Head of caudate nucleus (tissue), 42 donors: Measurements from ENCODE around the gene PLA2G2D.

Experiments used
- DNase-seq, 42 donors: peaks; one replicate each; pipeline versions ENCODE4 v3.0.0 to v3.0.0-alpha.2; 2020 to 2021; ENCODE audit warnings: mixed read lengths in 7 of 42
- intact Hi-C: fragments of 100-400 bp; cut with DNase I; formaldehyde crosslinking; loops from one replicate; pipeline ENCODE4 v1.15.0; 2022

Gene PLA2G2D

DNA sequence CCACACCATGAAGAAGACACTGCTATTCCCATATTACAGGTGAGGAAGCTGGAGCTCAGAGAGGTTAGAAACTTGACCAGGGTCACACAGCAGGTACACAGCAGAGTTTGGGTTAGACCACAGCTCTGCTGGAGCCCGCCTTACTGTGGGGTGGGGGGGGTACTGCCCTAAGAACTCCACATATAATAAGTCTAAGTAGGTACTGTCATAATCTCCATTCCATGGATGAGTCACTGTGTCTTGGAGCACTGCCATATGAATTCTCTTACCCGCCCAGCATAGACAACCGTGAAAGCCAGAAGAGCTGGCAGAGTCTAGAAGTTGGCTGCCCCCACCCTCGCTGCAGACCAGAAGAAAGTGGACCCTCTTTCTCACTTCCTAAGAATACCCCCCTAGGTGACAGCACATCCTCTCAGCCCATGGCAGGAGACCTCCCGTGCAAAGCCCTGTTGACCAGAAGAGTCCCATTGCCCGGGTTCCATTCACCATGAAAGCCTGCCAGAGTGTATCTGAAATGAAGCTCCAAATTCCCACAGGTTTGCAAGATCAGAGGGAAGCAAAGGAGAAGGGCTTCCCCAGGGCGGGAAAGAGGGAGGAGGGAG lies 5.2 kb upstream of the PLA2G2D start:
- peak in 21 of 42 donors; percentile 12 to 72 (median 31) for DNase-seq
- intact Hi-C loops = no loop called here

GRCh38 chr1:20123722-20124455 lies 4.6 kb upstream of the PLA2G2D start:
- intact Hi-C loops = no loop called here
- DNase-seq = peak in 1 of 42 donors; percentile 3

GRCh38 chr1:20120796-20121195 lies 1.5 kb upstream of the PLA2G2D start:
- intact Hi-C loops = no loop called here
- peak in 1 of 42 donors; percentile 15 for DNase-seq

DNA sequence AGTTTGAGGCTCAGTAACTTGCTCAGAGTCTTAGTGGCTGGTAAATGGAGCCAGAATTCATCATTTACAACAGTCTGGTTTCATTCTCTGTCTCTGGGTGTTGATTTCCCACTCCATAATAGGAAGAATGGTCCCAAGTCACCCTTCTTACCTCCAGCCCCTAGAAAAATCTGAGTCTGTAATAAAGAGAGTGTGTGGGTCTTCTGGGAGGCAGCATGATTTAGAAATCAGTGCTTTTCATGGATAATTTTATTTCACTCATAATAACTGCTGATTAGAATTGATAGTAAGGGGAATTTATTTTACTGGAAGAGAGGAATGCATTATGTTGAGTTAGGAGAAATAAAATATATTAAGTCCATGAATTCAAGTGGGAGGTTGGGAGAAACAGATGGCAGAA lies 2.1 kb downstream of the PLA2G2D start:
- DNase-seq = no peak
- intact Hi-C loops = no loop called here

DNA sequence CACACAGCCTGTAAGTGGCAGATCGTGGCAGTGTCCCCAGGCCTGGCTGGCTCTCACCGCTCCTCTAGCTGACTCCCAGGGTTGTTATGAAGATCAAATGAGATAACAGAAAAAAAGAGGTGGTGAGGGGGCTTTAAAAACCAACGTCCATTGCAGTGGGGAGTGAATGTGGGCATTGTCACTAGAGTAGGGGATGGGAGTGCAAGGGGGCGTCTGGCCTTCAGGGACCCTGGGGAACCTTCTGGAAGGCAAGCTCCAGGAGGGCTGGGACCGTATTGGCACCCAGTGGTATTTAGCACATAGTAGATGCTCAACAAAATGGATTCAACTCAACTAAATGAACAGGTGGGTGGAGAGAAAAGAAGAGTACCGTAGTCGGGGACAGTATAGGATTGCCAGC lies 3.4 kb downstream of the PLA2G2D start:
- no peak for DNase-seq
- intact Hi-C loops = no loop called here

DNA sequence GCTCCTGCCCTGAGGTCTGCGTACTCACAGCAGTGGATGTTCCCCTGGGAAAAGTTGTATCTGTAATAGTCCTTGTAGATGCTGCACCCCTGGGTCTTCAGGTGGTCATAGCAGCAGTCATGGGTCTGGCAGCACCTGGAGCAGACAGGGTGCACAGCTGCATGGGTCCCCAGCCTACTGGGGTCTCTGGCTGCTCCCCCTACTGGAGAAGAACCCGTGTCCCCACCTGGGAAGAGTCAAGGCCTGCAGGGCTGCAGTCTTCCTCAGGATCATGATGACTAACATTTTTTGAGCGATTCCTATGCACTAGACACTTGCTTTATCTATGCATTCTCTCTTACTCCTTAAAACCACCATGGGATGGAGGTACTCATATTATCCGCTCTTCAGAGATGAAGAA lies 3.9 kb downstream of the PLA2G2D start:
- no peak for DNase-seq

DNA sequence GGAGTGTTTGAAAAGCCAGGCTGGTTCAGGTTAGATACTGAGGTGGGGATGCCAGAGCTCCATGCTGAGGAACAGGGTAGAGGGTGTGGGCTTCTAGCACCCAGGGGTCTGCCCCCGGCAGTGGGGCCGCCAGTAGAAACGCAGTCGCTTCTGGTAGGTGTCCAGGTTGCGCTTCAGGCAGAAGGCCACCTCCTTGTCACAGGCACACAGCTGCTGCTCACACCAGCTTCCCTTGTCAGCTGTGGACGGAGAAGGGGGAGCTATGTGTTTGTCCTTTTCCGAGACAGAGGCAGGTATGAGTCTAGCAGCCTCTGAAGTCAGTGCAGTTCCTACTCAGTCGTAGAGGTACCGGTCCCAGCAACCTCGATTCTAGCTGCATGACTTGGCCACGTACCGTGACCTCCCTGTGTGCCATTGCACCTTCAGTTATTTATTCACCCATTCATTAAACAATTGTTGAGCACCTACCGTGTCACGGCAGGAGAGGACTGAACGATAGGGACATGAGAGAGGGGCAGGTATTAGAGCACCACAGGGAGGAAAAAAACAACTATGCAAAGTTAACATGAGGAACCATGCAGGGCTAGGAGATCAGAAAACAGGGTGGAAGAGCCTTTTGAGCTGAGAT lies 5.2 kb downstream of the PLA2G2D start:
- intact Hi-C loops = no loop called here

More for the DNA sequence above, 3.9 kb downstream of the PLA2G2D start:
- intact Hi-C loops = no loop called here

DNA sequence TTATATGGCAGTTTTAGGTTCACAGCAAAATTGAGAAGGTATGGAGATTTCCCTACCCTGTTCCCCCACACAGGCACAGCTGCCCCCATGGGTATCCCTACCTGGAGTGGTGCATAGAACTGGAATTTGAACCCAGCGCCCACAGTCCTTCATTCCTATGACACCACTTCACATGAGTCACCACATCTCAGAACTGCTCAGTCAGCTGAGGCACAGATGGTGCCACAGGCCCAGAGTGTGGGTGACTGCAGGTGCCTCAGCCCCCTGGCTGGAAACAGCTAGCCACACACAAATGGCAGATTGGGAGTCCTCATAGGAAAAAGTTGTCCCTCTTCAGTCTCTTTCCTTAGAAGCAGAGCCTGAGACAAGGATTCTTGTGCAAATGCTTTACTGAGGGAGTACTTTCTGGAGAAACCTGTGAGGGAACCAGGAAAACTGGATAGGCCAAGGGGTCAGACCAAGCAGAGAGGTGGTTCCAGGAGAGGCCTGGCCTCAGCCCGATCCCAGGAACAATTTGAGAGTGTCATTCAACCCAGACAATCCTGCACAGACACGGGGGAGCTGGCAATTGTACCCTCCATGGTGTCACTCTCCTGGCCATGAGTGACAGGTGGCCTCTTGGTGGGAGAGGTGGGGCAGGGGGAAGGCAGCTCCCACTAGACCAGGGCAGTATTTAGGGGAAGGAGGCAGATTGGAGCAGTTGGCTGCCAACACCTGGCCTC lies 6.9 kb downstream of the PLA2G2D start:
- DNase-seq = no peak
- intact Hi-C loops = no loop called here

More for the DNA sequence above, 5.2 kb downstream of the PLA2G2D start:
- no peak for DNase-seq

GRCh38 chr1:20111452-20111851 lies 7.9 kb downstream of the PLA2G2D start:
- DNase-seq = no peak
- intact Hi-C loops = no loop called here

DNA sequence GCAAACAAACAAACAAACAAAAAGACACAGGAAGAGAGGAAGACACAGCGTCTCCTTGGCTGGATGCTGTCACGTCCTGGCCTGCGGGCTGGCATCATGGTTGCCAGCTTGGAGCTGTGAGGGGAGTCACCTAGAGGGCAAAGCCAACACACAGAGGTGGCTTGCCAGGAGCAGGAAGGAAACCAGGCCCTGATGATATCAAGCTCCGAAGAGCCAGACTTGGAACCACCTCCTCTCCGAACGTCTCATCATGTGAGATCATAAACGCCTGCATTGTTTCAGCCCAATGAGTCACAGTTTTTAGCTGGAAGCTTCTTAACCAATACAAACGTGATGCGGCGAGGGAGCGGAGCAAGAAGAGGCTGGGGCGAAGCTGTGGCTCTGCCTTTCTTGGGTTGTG lies 8.7 kb downstream of the PLA2G2D start:
- DNase-seq = peak in 9 of 42 donors; percentile 14 to 46 (median 18)
- intact Hi-C loops = no loop called here

- DNase-seq = no peak
- intact Hi-C loops = no loop called here
These were observed 10.0 kb downstream of the PLA2G2D start for GRCh38 chr1:20109223-20109856.

DNA sequence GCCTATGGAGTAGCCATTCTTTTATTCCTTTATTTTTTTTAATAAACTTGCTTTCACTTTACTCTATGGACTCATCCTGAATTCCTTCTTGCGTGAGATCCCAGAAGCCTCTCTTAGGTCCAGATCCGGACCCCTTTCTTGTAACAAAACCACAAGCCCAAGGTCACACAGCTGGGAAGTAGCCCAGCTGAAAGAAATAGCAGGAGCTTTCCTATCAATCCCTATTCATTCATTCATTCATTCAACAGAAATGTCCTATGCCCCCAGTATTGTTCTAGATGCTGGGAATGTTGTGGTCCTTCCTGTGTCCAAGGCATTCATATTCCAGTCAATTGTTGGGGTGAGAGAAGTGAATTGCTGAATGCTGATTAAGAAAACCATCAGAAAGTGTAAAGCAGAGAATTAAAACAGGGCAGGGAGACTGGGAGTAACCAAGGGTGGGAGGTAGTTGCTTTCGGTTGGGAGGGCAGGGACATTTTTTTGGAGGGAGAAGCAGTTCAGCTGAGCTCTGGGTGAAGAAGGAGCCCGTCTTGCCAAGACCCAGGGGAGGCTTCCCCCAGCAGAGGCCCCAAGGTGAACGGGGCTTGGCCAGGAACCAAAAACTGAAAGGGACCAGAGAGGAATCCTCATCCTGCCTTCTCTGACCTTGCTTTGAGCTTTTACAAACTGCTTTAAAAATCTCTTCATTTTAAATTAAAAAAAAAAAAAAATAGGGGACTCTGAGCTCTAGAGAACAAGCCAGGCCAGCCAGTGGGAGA lies 10.8 kb downstream of the PLA2G2D start:
- DNase-seq = no peak
- intact Hi-C loops = no loop called here

DNA sequence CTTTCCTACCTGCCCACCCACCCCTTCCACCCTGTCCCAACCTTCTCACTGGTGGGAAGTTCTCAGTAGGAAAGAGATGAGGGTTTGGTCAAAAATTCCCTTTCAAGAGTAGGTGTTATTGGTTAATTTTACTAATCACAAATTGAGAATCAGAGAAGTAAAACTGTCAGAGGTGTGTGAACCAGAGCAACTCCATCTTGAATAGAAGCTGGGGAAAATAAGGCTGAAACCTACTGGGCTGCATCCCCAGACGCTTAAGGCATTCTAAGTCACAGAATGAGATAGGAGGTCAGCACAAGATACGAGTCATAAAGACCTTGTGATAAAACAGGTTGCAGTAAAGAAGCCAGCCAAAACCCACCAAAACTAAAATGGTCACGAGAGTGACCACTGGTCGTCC lies 11.5 kb downstream of the PLA2G2D start:
- intact Hi-C loops = no loop called here

DNA sequence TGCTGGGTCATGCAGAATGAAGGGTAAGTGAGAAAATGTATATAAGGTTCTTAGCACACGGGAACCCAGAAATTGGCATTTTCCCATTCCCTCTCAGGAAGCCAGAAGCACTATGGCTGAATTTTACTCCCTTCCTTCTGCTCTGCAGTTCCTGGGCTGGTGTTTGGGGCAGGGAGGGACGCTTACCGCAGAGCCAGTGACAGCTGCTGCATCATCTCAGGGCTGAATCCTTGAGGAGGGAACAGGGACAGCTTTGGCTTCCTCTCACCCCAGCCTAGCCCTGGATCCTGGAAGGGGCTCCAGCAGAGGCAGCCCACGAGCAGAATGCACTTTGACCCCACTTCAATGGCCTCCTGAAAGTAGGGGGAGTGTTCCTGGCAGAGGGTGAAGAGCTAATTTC lies 12.0 kb downstream of the PLA2G2D start:
- no peak for DNase-seq
- intact Hi-C loops = no loop called here

More for the DNA sequence above, 11.5 kb downstream of the PLA2G2D start:
- no peak for DNase-seq

GRCh38 chr1:20105856-20106255 lies 13.5 kb downstream of the PLA2G2D start:
- intact Hi-C loops = no loop called here
- no peak for DNase-seq

DNA sequence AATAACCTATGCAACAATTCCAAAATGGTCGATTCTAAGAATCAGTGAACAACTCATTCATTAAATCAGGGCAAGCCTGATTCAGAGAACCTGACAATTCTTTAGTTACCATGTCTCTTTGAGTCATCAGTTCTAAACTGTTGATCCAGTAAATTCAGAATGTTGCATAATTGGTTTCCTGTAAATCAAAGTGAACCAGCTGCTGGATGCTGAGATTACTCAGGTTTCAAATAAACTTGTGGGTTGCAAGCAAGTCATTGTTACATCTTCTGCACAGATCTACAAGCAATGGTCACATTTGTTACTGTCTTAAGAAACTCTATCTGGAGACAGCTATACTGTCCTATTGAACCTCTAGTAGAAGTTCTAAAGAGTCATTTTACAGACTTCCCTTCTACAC lies 16.5 kb downstream of the PLA2G2D start:
- intact Hi-C loops = no loop called here
- no peak for DNase-seq

DNA sequence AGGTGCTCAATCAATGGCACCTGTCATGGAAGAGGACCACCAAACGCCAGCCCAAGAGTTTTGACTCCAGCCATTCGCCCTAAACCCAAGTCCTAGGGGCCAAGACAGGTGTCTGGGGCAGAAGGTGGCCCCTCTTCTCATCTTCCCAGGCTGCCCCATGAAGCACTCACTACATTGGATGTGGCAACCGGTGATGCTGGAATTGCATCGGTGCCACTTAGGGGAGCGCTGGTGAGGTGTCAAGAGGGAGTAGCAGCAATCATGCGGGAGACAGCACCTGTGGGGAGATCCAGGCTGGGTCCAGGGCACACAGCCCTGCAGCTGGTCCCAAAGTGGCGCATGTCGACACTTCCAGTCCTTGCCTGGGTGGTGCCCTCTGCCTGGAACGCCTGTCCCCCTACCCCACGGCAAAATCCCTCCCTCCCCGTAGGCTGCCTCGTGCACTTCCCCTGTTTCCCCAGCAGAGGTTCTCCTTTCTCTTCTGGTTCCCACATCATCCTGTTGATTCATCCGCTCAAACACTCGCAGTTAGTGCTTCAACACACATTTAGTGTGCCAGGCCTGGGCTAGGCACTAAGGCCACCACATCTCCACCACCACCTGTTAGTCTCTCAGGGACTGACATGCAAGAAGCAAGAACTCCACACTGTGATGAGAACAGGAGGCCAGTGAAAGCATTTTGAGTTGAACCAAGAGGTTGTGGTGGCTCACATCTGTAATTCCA lies 18.5 kb downstream of the PLA2G2D start:
- intact Hi-C loops = no loop called here
- DNase-seq = peak in 35 of 42 donors; percentile 4 to 69 (median 29)

- DNase-seq = no peak
- intact Hi-C loops = no loop called here
These were observed 19.8 kb downstream of the PLA2G2D start for GRCh38 chr1:20099533-20099932.
